ENCODE results near the gene PTPRD. TPM values are rescaled to one million over a fixed set of nuclear protein-coding genes. Genes with fewer than 3 reads are reported as not detected.
A peak's percentile ranks its signal among the peaks of the same experiment; 100 is the strongest.

Gene PTPRD
- total RNA-seq, 1 experiment from 2014 or later: not detected

DNA sequence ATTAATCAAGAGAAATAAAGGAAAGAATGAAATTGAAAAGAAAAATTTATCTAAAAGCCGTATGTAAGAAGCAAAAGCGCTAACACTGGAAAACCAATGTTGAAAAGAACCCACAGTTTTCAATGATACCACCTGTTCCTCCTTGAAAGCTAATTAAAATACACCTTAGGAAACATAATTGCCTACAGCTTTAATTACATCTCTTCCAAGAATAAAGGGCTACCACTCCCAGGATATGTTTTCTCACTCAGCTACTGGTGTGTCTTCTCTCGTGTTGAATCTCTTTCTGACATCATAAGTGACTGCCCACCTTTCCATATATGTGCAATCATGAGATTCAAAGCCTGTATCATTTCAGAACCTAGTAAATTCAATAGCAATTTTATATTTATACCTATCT, 1932.6 kb downstream of the PTPRD start:
- no peaks in the 10 kb centered on the region for H3K4me1 ChIP-seq (ENCODE audit: insufficient read depth, low read length, poor library complexity, severe bottlenecking)
- no peak overlapping the region for H3K27ac ChIP-seq (ENCODE audit: low read depth, low read length, poor library complexity, severe bottlenecking)
- H3K4me3 ChIP-seq (ENCODE audit: low read depth, low read length, poor library complexity, severe bottlenecking): no peak overlapping the region
- no TSS peak for BruUV-seq (replicated peaks)
- no peaks in the 10 kb centered on the region for H3K9me3 ChIP-seq (ENCODE audit: low read depth, low read length, poor library complexity, severe bottlenecking)
- peaks cover 4% of the 10 kb centered on the region for H3K27me3 ChIP-seq (replicated peaks; ENCODE audit: insufficient read depth, low read depth, low read length, poor library complexity)
- POLR2A ChIA-PET (ENCODE audit: low non-redundant PET): no interaction called here
- H3K36me3 ChIP-seq (ENCODE audit: insufficient read depth, low read length, poor library complexity, severe bottlenecking): no peaks in the 10 kb centered on the region
- CTCF ChIA-PET: no interaction called here
- no peak for TF ChIP-seq EZH2 (IDR thresholded peaks at IDR 0.05; ENCODE audit: borderline replicate concordance, low read depth, low read length, poor library complexity, severe bottlenecking)
- TF ChIP-seq, protein P1, sequence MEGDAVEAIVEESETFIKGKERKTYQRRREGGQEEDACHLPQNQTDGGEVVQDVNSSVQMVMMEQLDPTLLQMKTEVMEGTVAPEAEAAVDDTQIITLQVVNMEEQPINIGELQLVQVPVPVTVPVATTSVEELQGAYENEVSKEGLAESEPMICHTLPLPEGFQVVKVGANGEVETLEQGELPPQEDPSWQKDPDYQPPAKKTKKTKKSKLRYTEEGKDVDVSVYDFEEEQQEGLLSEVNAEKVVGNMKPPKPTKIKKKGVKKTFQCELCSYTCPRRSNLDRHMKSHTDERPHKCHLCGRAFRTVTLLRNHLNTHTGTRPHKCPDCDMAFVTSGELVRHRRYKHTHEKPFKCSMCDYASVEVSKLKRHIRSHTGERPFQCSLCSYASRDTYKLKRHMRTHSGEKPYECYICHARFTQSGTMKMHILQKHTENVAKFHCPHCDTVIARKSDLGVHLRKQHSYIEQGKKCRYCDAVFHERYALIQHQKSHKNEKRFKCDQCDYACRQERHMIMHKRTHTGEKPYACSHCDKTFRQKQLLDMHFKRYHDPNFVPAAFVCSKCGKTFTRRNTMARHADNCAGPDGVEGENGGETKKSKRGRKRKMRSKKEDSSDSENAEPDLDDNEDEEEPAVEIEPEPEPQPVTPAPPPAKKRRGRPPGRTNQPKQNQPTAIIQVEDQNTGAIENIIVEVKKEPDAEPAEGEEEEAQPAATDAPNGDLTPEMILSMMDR (conservative IDR thresholded peaks at IDR 0.05; ENCODE audit: low read depth, low read length): no peak
- intact Hi-C loops (cut with micrococcal nuclease; ENCODE audit: unreplicated experiment): no loop called here
- DNase-seq (ENCODE audit: low spot score): no peak

DNA sequence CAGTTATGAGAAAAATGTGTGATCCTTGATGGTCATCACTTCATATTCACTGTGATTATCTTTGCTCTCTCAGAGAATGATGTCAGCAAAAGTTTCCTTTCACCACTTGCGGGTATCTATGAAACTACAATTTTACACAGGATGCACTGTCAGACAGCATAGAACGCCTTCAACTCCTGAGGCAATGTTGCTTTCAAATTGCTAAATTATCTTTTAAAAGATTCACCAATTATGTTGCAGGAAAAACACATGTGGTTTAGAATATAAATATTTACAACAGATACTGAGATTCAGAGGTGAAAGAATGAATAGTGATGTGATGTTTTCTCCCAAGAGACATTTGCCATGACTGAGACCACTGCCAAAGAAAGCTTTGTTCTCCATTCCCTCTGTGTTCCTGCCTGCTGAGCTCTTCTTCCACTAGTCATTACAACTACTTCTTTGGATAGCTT, 1933.4 kb downstream of the PTPRD start:
- TF ChIP-seq, protein P1 (conservative IDR thresholded peaks at IDR 0.05; ENCODE audit: low read depth, low read length): no peak
- TF ChIP-seq EZH2 (IDR thresholded peaks at IDR 0.05; ENCODE audit: borderline replicate concordance, low read depth, low read length, poor library complexity, severe bottlenecking): no peak
- CTCF ChIA-PET: no interaction called here
- H3K27me3 ChIP-seq (replicated peaks; ENCODE audit: insufficient read depth, low read depth, low read length, poor library complexity): peaks cover 8% of the 10 kb centered on the region
- peak; percentile 8 for DNase-seq (ENCODE audit: low spot score)
- H3K4me1 ChIP-seq (ENCODE audit: insufficient read depth, low read length, poor library complexity, severe bottlenecking): no peaks in the 10 kb centered on the region
- no peak overlapping the region for H3K27ac ChIP-seq (ENCODE audit: low read depth, low read length, poor library complexity, severe bottlenecking)
- intact Hi-C loops (cut with micrococcal nuclease; ENCODE audit: unreplicated experiment): no loop called here
- H3K9me3 ChIP-seq (ENCODE audit: low read depth, low read length, poor library complexity, severe bottlenecking): no peaks in the 10 kb centered on the region
- BruUV-seq (replicated peaks): no TSS peak
- POLR2A ChIA-PET (ENCODE audit: low non-redundant PET): no interaction called here
- no peak overlapping the region for H3K4me3 ChIP-seq (ENCODE audit: low read depth, low read length, poor library complexity, severe bottlenecking)
- H3K36me3 ChIP-seq (ENCODE audit: insufficient read depth, low read length, poor library complexity, severe bottlenecking): no peaks in the 10 kb centered on the region

DNA sequence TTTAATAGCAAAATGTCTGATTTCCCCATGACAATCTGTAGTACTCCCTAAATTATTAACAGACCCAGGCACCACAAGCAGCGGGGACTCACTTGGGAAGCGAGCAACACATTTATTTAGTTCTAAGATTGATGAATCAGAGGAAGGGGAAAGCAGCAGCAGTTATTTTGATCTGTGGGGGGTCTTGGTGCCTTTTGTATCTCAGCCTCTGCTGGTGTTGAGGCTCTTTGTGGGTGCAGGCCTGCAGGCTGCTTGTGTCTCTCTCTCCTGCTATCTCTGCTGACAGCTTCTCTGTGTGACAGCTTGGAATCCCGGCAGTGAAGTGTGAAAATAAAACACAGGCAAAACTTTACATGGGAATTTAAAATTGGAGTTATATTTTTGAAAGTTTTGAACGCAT, 1935.1 kb downstream of the PTPRD start:
- peak; percentile 39 for DNase-seq (ENCODE audit: low spot score)
- intact Hi-C loops (cut with micrococcal nuclease; ENCODE audit: unreplicated experiment): no loop called here
- Histone ChIP-seq H3K27me3 (replicated peaks; ENCODE audit: insufficient read depth, low read depth, low read length, poor library complexity) (peaks cover 5% of the 10 kb centered on the region), H3K4me3 (ENCODE audit: low read depth, low read length, poor library complexity, severe bottlenecking) (no peak overlapping the region), H3K36me3 (ENCODE audit: insufficient read depth, low read length, poor library complexity, severe bottlenecking) (no peaks in the 10 kb centered on the region), H3K9me3 (ENCODE audit: low read depth, low read length, poor library complexity, severe bottlenecking) (no peaks in the 10 kb centered on the region), H3K27ac (ENCODE audit: low read depth, low read length, poor library complexity, severe bottlenecking) (no peak overlapping the region), H3K4me1 (ENCODE audit: insufficient read depth, low read length, poor library complexity, severe bottlenecking) (no peaks in the 10 kb centered on the region)
- ChIA-PET POLR2A (ENCODE audit: low non-redundant PET) (no interaction called here), CTCF (no interaction called here)
- TF ChIP-seq, protein P1 (conservative IDR thresholded peaks at IDR 0.05; ENCODE audit: low read depth, low read length): no peak
- no peak for TF ChIP-seq EZH2 (IDR thresholded peaks at IDR 0.05; ENCODE audit: borderline replicate concordance, low read depth, low read length, poor library complexity, severe bottlenecking)
- BruUV-seq (replicated peaks): no TSS peak
